BLaER1 (cell line): Measurements from ENCODE around the gene NTM.

Experiments used
- H3K27ac ChIP-seq: shearing (Covaris generic); formaldehyde crosslinking; 2 replicates; pipeline ENCODE4 v1.8.1; 2022
- H3K27me3 ChIP-seq: shearing (Covaris generic); formaldehyde crosslinking; 2 replicates; pipeline ENCODE4 v1.8.1; 2022
- H3K36me3 ChIP-seq: shearing (Covaris generic); formaldehyde crosslinking; 2 replicates; pipeline ENCODE4 v1.8.1; 2022
- H3K4me1 ChIP-seq: shearing (Covaris generic); formaldehyde crosslinking; 2 replicates; pipeline ENCODE4 v1.8.1; 2022
- H3K4me2 ChIP-seq: shearing (Covaris generic); formaldehyde crosslinking; 2 replicates; pipeline ENCODE4 v1.8.1; 2022
- H3K4me3 ChIP-seq: shearing (Covaris generic); formaldehyde crosslinking; 2 replicates; pipeline ENCODE4 v1.8.1; 2022
- H3K9ac ChIP-seq: shearing (Covaris generic); formaldehyde crosslinking; 2 replicates; pipeline ENCODE4 v1.8.1; 2022
- H3K9me3 ChIP-seq: shearing (Covaris generic); formaldehyde crosslinking; 2 replicates; pipeline ENCODE4 v1.8.1; 2022
- H4K20me1 ChIP-seq: shearing (Covaris generic); formaldehyde crosslinking; 2 replicates; pipeline ENCODE4 v1.8.1; 2022
- Cebpa-rat ChIP-seq: shearing (Covaris generic); IDR thresholded peaks from 2 replicates; pipeline ENCODE4 v1.8.1; 2022

Gene NTM

DNA sequence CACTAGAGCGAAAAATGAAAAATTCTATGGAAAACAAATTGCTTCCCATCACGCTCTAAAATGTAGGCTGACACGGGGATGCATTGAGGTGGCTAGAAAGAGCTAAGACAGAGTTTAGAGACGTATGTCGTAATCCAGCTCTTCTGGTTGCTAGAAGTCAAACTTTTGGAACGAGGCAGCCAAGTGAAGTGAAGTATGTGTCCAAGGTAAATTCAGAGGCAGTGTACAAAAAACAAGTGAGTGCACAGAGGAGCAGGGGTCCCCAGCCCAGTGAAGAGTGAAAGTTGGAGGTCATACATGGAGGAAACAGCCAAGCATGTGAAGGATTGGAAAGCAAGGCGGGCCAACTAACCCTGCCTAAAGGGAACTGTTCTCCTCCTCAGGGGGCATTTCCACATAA, 528.5 kb downstream of the NTM start:
- Histone ChIP-seq H4K20me1 (no peaks in the 10 kb centered on the region), H3K9ac (no peak overlapping the region), H3K4me2 (no peak overlapping the region), H3K9me3 (no peaks in the 10 kb centered on the region), H3K4me1 (peaks cover 8% of the 10 kb centered on the region; the same call in 1 of the 2 replicates), H3K4me3 (no peak overlapping the region), H3K27ac (no peak overlapping the region), H3K36me3 (no peaks in the 10 kb centered on the region), H3K27me3 (no peaks in the 10 kb centered on the region)
- 0 out of 2 replicates have a peak, but pooled peaks have one; percentile 19 for TF ChIP-seq Cebpa-rat

DNA sequence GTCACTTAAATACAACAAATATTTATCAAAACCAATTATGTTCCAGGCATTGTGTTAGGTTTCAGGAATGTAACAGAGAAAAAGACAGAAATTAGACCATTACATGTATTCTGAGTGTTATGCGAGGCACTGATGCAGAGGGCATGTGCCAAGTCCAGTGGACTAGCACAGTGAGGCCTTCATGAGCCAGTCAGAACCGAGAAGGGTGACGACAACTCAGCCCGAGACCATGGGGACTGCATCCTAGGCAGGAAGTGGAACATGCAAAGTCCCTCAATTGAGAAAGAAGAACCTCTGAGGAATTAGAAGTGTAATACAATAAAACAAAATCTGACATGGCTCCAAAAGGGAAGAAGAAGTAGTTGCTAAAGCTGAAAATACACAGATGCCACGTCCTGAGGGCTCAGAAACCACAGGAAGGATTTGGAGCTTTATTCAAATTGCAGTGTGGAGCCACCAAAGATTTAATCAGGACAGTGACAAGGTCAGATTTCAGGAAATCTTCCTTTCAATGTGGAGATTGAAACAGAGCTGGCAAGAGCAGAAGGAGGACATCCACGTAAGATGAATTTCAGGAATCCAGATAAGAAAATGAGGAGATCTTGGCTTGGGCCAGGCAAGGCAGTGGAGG, 529.6 kb downstream of the NTM start:
- no peak overlapping the region for H3K4me3 ChIP-seq
- no peak overlapping the region for H3K9ac ChIP-seq
- no peaks in the 10 kb centered on the region for H3K36me3 ChIP-seq
- H3K27me3 ChIP-seq = no peaks in the 10 kb centered on the region
- H3K4me1 ChIP-seq = peaks cover 8% of the 10 kb centered on the region; the same call in 1 of the 2 replicates
- peak overlapping the region; percentile 17; the same call in 1 of the 2 replicates for H3K4me2 ChIP-seq
- no peak for TF ChIP-seq Cebpa-rat
- H4K20me1 ChIP-seq = no peaks in the 10 kb centered on the region
- no peaks in the 10 kb centered on the region for H3K9me3 ChIP-seq
- no peak overlapping the region for H3K27ac ChIP-seq

DNA sequence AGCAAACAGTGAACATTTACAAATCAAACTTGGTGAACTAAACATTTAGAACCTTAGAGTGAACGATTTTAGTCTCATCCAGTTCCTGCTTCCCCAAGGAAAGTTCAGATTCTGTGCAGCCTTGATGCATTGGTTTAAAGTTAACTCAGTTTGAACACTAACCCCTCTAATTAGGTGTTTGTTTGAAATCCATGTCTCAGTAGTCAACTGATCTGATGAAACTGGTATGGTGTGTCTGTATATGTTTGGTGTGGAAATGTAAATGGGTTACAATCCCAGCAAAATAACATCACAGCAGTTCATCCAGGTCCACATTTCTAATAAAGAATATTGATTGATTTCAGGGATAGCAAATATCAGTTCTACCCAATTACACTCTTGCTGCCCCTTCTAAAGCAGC, 532.0 kb downstream of the NTM start:
- Histone ChIP-seq H3K9me3 (no peaks in the 10 kb centered on the region), H3K36me3 (no peaks in the 10 kb centered on the region), H3K4me2 (no peak overlapping the region), H4K20me1 (no peaks in the 10 kb centered on the region), H3K4me1 (peaks cover 8% of the 10 kb centered on the region; the same call in 1 of the 2 replicates), H3K4me3 (no peak overlapping the region), H3K27me3 (no peaks in the 10 kb centered on the region), H3K27ac (no peak overlapping the region), H3K9ac (no peak overlapping the region)
- TF ChIP-seq Cebpa-rat = no peak

- TF ChIP-seq Cebpa-rat = no peak
- peaks cover 8% of the 10 kb centered on the region; the same call in 1 of the 2 replicates for H3K4me1 ChIP-seq
- H3K27me3 ChIP-seq = no peaks in the 10 kb centered on the region
- H3K9ac ChIP-seq = no peak overlapping the region
- H3K9me3 ChIP-seq = no peaks in the 10 kb centered on the region
- H3K4me2 ChIP-seq = no peak overlapping the region
- no peaks in the 10 kb centered on the region for H3K36me3 ChIP-seq
- no peak overlapping the region for H3K27ac ChIP-seq
- no peak overlapping the region for H3K4me3 ChIP-seq
- no peaks in the 10 kb centered on the region for H4K20me1 ChIP-seq
Measured at GRCh38 chr11:131903074-131903473, 532.7 kb downstream of the NTM start.

GRCh38 chr11:131904756-131905155, 534.3 kb downstream of the NTM start:
- Histone ChIP-seq H3K36me3 (no peaks in the 10 kb centered on the region), H3K27me3 (no peaks in the 10 kb centered on the region), H3K4me1 (peaks cover 8% of the 10 kb centered on the region; the same call in 1 of the 2 replicates), H3K27ac (no peak overlapping the region), H4K20me1 (no peaks in the 10 kb centered on the region), H3K9ac (no peak overlapping the region), H3K4me2 (no peak overlapping the region), H3K4me3 (no peak overlapping the region), H3K9me3 (no peaks in the 10 kb centered on the region)
- TF ChIP-seq Cebpa-rat = no peak

DNA sequence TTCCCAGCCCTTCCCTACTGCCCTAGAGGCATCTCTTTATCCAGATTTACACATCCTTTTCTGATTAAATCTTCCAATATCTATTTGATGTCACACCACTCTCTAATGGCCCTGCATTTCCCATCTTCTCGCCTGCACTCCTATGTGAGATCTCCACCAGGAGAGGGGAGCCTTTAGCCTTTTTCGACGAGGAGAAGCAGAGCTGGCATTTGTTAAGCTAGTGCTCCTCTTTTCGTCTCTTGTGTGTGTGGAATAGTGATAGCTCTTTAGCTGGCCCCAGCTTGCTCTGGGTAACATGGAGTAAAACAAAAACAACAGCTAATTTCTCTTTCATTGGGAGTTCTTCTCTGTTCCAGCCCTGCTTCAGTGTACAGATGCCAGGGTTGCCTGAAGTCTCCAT, 536.5 kb downstream of the NTM start:
- no peak overlapping the region for H3K4me3 ChIP-seq
- no peak overlapping the region for H3K27ac ChIP-seq
- TF ChIP-seq Cebpa-rat = no peak
- H3K36me3 ChIP-seq = no peaks in the 10 kb centered on the region
- no peak overlapping the region for H3K4me2 ChIP-seq
- no peaks in the 10 kb centered on the region for H4K20me1 ChIP-seq
- H3K27me3 ChIP-seq = no peaks in the 10 kb centered on the region
- H3K9ac ChIP-seq = no peak overlapping the region
- peaks cover 12% of the 10 kb centered on the region for H3K9me3 ChIP-seq
- no peaks in the 10 kb centered on the region for H3K4me1 ChIP-seq

DNA sequence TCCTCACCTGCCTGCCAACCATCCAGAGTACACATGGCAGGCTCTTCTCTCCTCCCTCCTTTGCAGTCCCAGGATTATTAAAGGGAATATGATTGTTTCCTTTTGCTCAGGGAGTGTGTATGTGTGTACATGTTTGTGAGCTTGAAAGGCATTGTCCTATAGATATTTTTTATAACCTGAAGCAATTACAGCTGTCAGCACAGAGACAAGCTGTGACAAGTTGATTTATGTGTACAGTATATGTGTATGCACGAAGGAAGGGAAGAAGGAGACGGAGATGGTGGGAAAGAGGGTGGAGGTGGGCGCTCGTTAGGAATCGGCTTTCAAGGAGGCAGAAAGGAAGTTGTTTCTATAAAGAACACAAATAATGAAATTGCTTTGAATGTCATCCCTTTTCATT, 537.0 kb downstream of the NTM start:
- Histone ChIP-seq H3K9me3 (peaks cover 12% of the 10 kb centered on the region), H3K4me1 (no peaks in the 10 kb centered on the region), H3K9ac (no peak overlapping the region), H3K27me3 (no peaks in the 10 kb centered on the region), H4K20me1 (no peaks in the 10 kb centered on the region), H3K36me3 (no peaks in the 10 kb centered on the region), H3K4me3 (no peak overlapping the region), H3K4me2 (no peak overlapping the region), H3K27ac (no peak overlapping the region)
- no peak for TF ChIP-seq Cebpa-rat

- no peak for TF ChIP-seq Cebpa-rat
- H4K20me1 ChIP-seq = no peaks in the 10 kb centered on the region
- H3K9me3 ChIP-seq = peaks cover 12% of the 10 kb centered on the region
- no peaks in the 10 kb centered on the region for H3K36me3 ChIP-seq
- no peak overlapping the region for H3K27ac ChIP-seq
- no peak overlapping the region for H3K4me2 ChIP-seq
- no peaks in the 10 kb centered on the region for H3K4me1 ChIP-seq
- no peaks in the 10 kb centered on the region for H3K27me3 ChIP-seq
- H3K9ac ChIP-seq = no peak overlapping the region
- H3K4me3 ChIP-seq = no peak overlapping the region
Measured at GRCh38 chr11:131908316-131908715, 537.9 kb downstream of the NTM start.

DNA sequence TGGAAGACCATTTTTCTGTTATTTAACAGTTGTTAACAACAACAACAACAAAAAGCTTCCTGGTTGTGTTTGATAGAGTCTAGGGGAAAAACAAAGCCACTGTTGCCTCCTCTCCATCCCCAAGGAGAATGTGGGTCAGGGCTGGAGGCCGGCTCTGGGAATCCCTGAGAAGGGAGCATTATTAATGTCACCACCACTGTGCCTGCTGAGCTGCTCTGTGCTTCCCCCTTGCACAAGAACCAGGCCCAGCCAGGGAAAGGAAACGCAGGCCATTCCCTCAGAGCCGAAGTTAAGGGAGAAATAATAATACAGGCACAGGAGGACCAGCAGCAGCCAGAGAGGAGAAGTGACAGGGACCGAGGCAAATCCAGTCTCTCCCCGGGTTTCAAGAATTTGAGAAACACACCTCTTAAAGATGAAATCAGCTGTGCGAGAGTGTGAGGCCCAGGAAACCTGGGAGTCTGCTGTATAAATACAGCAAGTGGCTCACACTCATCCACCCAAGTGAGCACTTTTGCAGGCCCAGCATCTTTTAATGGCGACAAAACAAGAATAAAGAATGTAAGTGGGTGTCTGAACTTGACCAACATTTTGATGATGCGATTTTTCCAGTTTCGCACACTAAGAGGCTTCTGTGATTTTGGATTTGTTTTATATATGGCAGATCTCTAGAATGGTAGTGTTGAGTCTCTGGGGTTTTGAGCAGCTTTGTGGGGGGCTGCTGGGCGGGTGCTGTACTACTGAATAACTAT, 539.2 kb downstream of the NTM start:
- Histone ChIP-seq H3K4me1 (no peaks in the 10 kb centered on the region), H3K36me3 (no peaks in the 10 kb centered on the region), H3K9me3 (peaks cover 12% of the 10 kb centered on the region), H3K27me3 (no peaks in the 10 kb centered on the region), H3K9ac (no peak overlapping the region), H3K27ac (no peak overlapping the region), H3K4me2 (no peak overlapping the region), H3K4me3 (no peak overlapping the region), H4K20me1 (no peaks in the 10 kb centered on the region)
- TF ChIP-seq Cebpa-rat = no peak

DNA sequence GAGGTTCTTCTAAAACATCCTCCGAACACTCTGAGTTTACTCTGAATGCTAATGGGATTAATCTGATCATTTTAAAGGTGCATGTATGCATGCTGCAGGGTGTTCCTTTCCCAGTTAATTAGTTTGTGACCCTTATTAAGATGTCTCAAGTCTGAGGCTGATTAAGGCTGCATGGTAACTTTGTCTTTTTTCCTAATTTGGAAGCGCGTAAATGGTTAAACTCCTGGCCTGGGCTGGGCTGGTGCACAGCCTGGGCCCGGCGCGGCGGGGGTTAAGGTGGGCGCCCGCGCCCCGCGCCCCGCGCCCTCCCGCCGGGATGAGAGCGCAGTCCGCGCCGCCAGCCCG, 539.7 kb downstream of the NTM start:
- Histone ChIP-seq H3K9ac (no peak overlapping the region), H3K27me3 (no peaks in the 10 kb centered on the region), H3K9me3 (peaks cover 12% of the 10 kb centered on the region), H4K20me1 (no peaks in the 10 kb centered on the region), H3K4me2 (no peak overlapping the region), H3K27ac (no peak overlapping the region), H3K4me3 (no peak overlapping the region), H3K36me3 (no peaks in the 10 kb centered on the region), H3K4me1 (no peaks in the 10 kb centered on the region)
- TF ChIP-seq Cebpa-rat = no peak
